Astrocyte (in vitro differentiated cells and primary cell): Measurements from ENCODE around the gene RFTN2.
"Not testable (repeated sequence)": the region's sequence is repeated elsewhere in the genome, so short reads cannot be mapped to it uniquely, and the experiment has no call there.

Experiments used
- EZH2 ChIP-seq: IDR thresholded peaks from 2 replicates; pipeline ENCODE4 v1.6.1; 2012; ENCODE audit warnings: mild to moderate bottlenecking, low read length, inconsistent platforms; ENCODE audit not compliant: insufficient read depth
- TF ChIP-seq, protein P1 (sequence below): IDR thresholded peaks from 2 replicates; pipeline ENCODE4 v1.5.1; 2011; ENCODE audit warnings: low read depth, mild to moderate bottlenecking, inconsistent platforms, low read length, moderate library complexity; ENCODE audit not compliant: insufficient read depth

DNA sequence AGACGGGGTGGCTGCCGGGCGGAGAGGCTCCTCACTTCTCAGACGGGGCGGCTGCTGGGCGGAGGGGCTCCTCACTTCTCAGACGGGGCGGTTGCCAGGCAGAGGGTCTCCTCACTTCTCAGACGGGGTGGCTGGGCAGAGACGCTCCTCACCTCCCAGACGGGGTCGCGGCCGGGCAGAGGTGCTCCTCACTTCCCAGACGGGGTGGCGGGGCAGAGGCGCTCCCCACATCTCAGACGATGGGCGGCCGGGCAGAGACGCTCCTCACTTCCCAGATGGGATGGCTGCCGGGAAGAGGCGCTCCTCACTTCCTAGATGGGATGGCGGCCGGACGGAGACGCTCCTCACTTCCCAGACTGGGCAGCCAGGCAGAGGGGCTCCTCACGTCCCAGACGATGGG lies 21.2 kb upstream of the RFTN2 start:
- not testable (repeated sequence) for TF ChIP-seq EZH2
- TF ChIP-seq, protein P1, sequence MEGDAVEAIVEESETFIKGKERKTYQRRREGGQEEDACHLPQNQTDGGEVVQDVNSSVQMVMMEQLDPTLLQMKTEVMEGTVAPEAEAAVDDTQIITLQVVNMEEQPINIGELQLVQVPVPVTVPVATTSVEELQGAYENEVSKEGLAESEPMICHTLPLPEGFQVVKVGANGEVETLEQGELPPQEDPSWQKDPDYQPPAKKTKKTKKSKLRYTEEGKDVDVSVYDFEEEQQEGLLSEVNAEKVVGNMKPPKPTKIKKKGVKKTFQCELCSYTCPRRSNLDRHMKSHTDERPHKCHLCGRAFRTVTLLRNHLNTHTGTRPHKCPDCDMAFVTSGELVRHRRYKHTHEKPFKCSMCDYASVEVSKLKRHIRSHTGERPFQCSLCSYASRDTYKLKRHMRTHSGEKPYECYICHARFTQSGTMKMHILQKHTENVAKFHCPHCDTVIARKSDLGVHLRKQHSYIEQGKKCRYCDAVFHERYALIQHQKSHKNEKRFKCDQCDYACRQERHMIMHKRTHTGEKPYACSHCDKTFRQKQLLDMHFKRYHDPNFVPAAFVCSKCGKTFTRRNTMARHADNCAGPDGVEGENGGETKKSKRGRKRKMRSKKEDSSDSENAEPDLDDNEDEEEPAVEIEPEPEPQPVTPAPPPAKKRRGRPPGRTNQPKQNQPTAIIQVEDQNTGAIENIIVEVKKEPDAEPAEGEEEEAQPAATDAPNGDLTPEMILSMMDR, result not testable (repeated sequence)
